Activated CD8-positive, alpha-beta memory T cell treated with anti-CD3 and anti-CD28 coated beads, Interleukin-2, amount 50 U/mL, for 24 hours (primary cell): ENCODE data around the gene MYO10.
"Not testable (repeated sequence)": the region's sequence is repeated elsewhere in the genome, so short reads cannot be mapped to it uniquely, and the experiment has no call there.

ENCODE experiments used
- DNase-seq: peaks from one replicate; pipeline ENCODE4 v3.0.0-alpha.2; 2020; ENCODE audit errors: extremely low read depth

The MYO10 gene

DNA sequence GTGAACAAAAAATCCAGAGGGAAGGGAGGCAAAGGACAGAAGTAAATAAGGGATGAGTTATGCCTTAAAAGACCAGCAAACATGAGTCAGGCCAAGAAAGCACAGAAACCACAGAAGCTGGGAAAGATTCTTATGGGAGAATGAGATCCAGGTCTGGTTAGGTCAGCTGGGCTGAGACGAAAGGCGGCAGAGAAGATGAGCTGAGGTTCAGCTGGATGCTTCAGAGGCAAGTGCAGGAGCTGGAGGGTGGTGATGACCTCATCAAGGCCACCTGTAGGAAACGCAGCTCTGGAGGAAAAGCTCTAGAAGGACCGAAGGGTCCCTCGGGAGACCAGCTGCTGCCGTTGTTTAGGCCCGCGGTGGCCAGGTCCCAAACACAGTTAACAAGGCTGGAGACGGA is 152.0 kb downstream of the MYO10 start:
- no peak for DNase-seq

DNA sequence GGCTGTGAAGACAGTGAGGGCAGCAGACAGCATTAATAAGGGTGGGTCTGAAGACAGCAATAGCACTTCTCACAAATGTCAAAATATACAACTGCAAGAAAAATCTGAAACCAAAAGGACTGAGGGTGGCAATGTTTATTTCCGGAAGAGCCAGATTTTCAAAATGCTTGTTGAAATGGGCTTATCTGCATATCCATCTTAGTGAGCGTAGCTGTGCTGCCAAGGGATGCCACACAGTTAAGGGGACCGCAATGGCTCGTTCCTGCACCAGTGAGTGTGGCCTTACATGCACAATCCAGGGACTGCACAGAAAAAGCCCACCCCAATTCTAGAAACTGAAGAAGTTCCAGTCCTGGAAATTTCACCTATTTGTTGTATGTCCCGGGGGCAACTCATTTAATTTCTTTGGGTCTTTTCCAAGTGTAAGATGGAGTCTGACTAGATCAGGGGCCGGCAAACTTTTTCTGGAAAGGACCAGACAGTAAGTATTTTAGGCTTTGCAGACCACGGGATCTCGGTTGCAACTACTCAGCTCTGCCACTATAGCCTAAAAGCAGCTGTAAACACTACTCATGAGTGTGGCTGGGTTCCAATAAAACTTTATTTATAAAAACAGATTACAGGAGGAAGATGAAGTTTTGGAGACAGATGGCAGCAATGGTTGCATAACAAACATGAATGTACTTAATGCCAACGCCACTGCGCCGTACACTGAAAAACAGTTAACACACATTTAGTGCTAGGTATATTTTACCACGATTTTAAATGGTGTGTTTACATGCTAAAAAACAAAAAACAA is 154.1 kb downstream of the MYO10 start:
- DNase-seq = no peak

DNA sequence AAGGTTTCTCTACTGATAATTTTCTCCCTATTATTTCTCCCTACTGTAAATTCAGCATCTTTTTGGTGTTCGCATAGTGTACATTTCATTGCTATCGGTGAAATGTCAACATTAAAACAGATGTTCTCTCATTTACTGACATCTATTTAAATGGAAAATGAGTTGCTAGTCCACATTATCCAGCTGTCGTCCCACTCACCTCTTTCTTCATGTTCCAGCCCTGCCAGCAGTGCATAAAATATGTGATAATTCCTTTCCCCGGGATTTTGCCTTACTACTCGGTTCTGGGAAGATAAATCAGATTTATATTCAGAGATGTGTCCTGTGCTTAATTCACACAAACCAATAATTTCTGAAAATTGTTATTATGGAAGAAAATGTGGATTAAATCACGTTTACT is 155.8 kb downstream of the MYO10 start:
- no peak for DNase-seq

DNA sequence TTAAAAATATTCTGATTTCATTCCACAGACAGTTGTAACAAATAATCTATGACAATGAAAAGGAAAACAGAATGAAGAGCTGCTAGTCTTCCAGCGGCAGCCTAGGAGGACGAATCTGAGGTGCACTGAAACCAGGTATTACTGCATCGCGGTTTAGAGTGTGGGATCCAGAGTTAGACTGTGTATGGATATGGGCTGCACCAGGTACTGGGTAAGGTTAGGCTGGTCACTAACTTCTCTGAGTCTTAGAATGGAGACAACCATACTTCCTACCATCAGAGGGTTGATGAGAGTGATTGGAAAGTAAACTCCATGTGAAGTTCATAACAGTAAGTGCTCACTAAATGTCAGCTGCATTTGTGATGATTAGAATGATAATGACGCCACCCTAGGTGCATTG is 158.7 kb downstream of the MYO10 start:
- DNase-seq = no peak

DNA sequence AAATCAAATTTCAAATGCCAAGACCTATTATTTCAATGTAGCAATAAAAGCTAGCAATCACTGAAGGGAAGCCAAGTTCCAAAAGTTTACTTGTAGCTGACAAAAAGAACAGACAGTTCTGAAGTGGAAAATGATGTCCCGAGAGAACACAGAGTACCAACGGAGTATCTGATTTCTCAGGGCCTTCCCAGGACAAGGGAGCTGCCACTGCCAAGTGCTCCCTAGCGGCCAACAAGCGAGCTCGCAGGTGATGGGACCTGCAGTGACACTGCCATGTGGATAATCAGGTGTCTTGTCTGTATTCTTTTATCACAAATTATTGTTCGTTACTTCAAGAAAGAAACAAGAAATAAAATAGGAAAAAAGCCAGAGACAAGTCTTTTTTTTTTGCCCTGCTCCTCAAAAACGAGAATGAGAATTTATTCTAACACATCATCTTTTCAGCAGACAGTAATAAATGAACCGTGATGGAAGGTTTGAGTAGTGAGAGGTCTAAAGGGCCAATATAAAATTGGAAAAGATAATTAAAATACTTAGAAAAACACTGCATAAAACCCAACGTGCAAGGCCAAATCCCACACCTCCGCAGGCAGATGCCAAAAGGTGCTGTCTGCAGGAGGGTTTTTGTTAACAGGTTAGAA is 159.4 kb downstream of the MYO10 start:
- no peak for DNase-seq

DNA sequence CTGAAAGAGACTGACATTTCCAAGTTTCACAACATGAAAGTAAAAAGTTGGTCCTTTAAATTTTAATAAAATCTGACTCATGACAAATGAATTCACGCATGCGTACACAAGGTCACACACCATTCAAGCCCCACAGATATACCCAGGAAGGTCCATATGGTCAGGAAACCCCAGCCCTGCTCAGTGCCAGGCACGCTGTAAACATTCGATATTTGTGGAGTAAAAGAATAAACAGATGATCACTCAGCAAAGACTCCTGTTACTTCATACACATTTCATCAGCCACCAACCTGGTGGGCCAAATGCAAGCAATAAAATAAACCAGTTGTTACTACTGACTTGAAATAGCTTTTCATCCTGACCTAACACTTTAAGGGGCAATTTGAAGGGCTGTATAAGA is 161.3 kb downstream of the MYO10 start:
- no peak for DNase-seq

DNA sequence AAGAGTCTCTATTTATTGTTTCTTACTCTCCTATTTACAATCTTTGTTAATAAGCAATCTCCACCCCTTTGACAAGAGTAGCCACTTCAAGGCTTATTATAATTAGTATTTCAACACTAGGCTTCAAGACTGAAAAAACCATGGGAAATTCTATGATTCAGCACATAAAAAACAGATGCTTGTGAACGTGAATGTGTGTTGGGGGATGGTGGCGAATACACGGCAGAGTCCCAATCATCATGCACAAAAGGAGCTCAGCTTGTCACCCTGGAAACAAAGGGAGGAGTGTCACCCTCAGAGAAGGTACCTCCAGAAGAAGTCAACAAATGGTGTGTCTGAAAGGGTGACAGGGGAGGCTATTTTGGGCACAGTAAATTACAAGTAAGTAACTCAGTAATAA is 162.1 kb downstream of the MYO10 start:
- DNase-seq = no peak

DNA sequence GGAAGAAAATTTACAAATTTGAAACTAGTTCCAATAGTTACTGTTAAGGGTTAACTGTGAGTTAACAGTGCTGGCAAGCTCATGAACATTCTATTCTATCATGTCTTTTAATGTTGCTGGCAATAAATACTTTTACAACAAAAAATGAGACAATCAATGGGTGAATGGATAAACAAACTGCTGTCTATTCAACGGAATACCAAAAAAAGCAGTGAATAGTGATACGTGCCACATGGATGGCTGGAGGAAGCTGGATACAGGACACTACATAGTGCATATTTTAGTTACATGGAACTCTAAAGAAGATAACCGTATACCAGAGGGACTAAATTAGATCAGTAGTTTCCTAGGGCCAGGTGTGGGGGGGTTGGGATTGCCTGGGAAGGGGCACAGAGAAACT is 163.5 kb downstream of the MYO10 start:
- DNase-seq = no peak

DNA sequence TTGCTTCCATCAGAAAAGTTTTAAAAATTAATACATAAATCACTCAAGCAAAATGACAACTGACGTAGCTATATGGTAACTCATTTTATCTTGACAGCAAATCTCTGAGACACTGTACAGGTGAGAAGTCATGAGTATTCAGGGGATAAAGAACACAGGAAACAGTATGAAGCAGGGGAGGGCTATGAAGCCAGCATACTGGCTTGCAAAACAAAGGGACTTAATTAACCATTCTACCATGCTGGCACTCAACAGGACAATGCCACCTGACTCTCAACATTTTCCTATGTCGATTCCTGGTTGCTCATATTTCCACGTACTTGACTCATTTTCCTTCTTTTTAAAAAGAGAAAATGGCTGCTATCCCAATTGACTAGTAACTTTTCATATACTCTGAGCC is 167.9 kb downstream of the MYO10 start:
- no peak for DNase-seq

DNA sequence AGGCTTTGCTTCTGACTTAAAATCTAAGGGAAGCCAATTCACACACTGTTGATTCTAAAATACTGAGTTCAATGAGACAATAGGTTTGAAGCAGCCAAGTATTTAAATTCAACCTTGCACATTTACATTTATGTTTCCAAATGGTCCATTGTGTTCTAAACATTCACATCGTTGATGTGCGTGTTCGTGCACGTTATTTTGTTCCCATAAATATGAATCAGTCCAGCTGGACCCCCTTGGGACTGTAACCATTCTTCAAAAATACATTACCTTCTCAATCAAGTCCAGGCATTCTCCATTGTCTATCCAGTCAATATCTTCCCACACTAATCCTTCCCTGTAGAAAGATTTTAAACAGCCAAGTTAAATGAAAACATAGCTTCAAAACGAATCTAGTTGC is 172.9 kb downstream of the MYO10 start:
- DNase-seq = no peak

DNA sequence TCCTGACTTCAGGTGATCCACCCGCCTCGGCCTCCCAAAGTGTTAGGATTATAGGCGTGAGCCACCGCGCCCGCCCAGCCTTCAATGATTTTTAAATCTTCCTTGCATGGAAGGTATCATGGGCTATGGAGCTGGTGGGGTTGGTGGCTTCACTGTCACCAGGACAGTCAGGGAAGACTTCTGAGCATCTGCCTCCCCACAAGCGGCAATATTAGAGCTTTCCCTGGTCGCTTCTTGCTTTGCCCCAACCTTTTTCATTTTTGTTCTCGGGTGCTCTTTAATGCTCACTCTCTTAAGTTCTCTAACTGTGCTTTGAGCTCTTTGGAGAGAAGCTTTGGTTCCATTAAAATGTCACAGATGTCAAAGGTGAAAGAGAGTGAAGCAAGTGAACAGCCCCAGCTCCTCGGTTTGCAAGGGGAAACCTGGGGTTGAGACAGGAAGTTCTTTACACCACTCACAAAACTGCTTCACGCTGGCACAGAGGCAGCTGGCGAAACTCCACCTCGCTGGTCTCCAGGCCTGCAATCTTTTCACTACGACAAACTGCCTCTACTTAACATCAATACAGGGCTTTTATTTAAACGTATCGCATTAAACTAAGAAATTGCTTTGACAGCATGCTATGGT is 176.8 kb downstream of the MYO10 start:
- DNase-seq = no peak

DNA sequence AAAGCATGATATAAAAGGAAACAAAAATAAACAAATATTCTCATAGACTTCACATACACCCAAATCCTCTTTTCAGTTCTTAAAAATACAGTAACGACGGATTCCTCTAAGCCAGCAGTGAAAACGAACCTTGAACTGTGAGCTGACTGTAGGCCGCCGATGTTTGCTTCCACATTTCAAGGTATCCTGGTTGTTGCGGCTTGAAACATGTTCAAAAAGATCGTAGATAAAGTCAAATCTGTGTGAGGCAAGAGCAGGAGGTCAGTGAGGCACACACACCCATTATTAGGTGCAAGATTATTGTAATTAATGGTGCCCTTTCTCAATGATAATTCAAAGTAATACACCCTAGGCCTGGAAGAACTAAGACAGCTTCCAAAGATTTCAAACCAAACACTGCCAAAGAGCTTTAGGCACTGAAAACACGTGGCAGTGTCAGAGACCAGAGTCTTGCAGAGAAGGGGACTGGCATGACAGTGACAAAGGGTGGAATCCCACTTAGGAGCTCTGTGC is 178.0 kb downstream of the MYO10 start:
- DNase-seq = no peak

DNA sequence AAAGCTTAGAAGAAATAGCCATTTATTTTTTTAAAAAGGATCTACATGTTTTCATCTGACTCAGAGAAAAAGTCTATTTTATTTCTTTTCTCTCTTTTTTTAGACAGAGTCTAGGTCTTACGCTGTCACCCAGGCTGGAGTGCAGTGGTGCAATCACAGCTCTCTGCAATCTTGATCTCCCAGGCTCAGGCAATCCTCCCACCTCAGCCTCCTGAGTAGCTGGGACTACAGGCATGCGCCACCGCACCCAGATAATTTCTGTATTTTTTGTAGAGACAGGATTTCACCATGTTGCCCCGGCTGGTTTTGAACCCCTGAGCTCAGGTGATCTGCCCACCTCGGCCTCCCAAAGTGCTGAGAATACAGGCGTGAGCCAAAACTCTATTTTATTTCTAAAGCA is 178.5 kb downstream of the MYO10 start:
- not testable (repeated sequence) for DNase-seq

DNA sequence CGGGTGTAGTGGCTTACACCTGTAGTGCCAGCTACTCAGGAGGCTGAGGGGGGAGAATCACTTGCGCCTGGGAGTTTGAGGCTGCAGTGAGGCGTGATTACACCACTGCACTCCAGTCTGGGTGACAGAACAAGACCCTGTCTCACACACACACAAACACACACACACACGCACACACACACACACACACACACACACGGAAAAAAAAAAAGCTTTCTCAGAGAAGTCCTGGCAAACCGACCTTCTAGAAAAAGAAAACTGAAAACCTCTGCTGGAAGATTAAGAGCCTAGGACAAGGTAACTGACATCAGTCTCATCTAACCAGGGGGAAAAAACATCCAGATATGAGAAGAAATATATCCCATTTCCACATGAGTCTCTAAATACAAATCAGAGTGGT is 178.9 kb downstream of the MYO10 start:
- no peak for DNase-seq

DNA sequence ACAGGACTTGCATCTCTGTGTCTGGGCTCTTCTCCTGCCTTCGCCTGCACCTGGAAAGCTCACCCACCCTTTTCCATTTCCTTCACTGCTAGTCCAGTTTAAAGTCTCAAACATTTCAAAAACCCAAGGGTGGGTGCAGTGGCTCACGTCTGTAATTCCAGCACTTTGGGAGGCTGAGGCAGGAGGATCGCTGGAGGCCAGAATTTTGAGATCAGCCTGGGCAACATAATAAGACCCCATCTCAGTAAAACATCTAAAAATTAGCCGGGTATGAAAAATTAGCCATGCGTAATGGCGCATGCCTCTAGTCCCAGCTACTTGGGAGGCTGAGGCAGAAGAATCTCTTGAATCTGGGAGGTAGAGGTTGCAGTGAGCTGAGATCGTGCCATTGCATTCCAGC is 179.4 kb downstream of the MYO10 start:
- no peak for DNase-seq

DNA sequence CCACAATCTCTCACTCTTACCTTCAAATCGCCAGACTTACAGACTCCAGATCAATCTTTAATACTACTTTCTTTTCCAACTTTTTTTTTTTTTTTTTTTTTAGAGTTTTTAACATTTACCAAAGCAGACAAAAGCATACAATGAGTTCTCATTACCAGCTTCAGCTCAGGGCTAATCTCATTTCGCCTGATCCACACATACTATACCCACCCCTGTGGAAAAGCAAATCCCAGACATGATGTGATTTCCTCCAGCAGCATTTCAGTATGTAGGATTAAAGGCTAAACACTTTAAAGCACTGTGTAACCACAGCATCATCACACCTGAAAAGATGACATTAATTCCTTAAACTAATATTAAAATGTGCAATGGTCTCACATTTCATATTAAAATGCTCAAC is 180.4 kb downstream of the MYO10 start:
- no peak for DNase-seq

DNA sequence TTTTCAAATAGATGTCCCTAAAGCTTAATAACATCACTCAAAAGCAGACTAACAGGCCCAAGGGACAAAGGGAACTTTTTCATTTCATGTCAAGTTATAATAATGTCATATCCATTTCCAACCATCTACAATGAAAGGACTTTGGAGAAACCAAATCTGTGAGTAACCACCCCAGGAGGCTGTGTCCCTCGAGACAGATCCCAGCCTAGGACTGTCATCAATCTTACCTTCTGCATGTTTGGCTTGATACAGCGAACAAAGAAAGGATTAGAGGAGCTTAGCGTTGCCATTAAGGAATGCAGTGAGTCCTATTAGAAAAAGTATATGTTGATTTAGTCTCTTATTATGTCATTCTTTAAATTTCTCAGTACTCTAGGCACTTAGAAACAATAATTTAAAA is 181.5 kb downstream of the MYO10 start:
- no peak for DNase-seq

DNA sequence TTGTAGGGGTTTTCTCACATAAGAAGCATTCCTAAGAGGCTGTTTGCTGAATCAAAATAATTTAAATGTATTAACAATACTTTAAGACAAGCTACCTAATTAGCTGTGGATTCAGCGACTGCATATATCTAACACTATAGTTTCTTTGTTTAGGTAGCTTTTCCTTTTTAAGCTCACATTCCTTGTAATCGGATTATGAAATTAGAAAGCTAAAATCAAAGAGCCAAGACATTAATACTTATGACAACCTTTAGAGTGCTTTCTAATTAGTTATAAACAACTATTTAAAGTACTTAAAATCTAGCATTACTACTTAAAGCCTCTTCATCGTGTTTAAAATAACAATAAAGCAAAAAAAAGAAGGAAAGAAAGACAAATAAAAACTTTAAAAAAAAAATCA is 182.0 kb downstream of the MYO10 start:
- no peak for DNase-seq

DNA sequence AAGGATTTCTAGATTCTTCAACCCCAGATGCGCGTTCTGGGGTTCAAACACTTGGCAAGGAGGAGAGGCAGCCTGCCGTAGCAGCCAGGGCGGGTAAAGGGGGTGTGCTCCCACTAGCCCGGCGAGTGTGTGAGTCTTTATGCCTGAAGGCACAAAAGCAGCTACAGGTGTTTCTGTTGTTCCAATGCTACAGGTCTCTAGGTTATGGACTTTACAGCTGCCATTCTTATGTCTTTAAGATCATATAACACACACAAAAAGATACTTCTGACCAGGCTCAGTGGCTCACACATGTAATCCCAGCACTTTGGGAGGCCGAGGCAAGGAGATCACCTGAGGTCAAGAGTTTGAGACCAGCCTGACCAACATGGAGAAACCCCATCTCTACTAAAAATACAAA is 185.6 kb downstream of the MYO10 start:
- DNase-seq = no peak

DNA sequence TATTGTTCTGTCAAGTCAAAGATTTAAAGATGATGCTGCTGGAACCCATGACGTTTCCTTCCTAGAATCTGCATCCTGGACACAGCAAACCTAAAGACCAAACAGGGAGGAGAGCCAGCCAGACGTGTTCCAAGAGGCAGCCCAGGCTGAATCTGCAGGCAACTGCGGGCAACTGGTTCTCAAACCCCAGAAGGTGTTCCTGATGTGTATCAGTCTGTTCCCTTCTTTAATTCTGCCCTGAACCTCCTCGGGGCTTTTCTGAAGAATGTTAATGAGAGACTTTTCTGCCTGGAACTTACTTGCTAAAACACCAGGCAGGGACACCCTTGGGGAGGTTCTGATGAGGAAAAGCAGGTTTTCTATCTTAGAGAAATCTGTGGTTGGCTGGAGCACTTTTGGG is 186.5 kb downstream of the MYO10 start:
- DNase-seq = no peak

DNA sequence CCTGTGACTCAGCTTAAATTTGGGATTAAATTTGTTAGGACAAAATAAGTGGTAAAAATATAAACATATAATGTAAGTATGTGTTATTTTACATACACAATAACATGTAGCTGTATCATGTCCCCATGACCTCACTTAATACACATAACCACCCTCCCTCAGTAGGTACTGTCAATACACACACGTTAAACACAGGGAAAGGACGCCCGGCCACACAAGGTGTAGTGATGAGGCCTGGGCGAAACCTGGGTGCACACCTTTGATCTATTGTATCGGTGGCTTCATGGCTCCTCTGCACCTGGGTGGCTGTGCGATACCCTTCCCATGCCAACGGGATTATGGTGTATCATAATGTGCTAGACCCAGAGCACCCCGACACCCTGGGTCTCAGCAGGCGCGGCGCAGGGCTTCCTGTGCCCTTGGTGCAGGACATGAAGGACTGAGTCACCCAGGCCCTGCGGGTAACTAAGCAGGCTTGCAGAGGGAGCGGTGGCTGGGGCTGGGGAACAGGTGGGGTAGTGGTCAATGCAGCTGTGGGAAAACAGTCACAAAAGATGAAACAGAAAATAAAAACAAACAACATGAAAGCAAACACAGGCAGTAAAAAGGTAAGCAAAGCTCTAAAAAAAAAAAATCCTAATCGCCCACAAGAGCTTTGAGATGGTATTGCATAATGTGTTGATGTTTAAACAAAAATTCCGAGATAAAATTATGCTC is 191.8 kb downstream of the MYO10 start:
- DNase-seq = no peak

DNA sequence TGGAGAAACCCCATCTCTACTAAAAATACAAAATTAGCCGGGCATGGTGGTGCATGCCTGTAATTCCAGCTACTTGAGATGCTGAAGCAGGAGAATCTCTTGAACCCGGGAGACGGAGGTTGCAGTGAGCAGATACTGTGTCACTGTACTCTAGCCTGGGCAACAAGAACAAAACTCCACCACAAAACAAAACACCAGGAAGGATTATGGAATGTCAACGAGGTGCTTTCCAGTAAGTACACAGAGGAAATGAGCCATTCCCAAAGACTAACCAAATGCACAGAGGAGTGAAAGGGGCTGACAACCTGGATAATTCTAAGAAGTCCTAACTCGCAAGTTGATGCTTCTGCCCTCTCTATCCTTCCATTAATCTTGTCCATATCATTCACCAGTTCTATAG is 193.2 kb downstream of the MYO10 start:
- DNase-seq = no peak
